ENCODE measurements around the gene ARMH3. TPM values are rescaled to one million over a fixed set of nuclear protein-coding genes. Genes with fewer than 3 reads are reported as not detected.

ARMH3 gene
- total RNA-seq, 1 experiment from 2014 or later: 30.6 TPM

- no peak overlapping the region for H3K27ac ChIP-seq (ENCODE audit: low read length)
- in situ Hi-C loops (cut with HindIII; ENCODE audit: low pct_unique_long_range_greater_than_20kb, low sequenced_read_pairs) (no loop called here), intact Hi-C loops (cut with micrococcal nuclease; ENCODE audit: unreplicated experiment) (no loop called here)
- no peaks in the 10 kb centered on the region for H3K27me3 ChIP-seq (ENCODE audit: control insufficient read depth, insufficient read depth, low read length)
- DNase-seq (ENCODE audit: low read depth, low spot score) (no peak), ATAC-seq (no peak)
- TF ChIP-seq SIN3A (IDR thresholded peaks at IDR 0.05; ENCODE audit: borderline replicate concordance, insufficient read depth, low read depth, low read length): no peak
- BruUV-seq (replicated peaks): no TSS peak
- H3K4me1 ChIP-seq (ENCODE audit: control insufficient read depth, insufficient read depth, low read length): no peaks in the 10 kb centered on the region
- no peaks in the 10 kb centered on the region for H3K36me3 ChIP-seq (ENCODE audit: control insufficient read depth, insufficient read depth, low read length)
- no peak overlapping the region for H3K4me3 ChIP-seq (ENCODE audit: low read depth in 2 of 2, low read length in 2 of 2)
- ChIA-PET CTCF (no interaction called here), POLR2A (no interaction called here)
- no peaks in the 10 kb centered on the region for H3K9me3 ChIP-seq (ENCODE audit: control insufficient read depth, insufficient read depth, low read depth, low read length)
These were observed 181.7 kb downstream of the ARMH3 start for GRCh38 chr10:101874252-101874651.

- Histone ChIP-seq H3K9me3 (ENCODE audit: control insufficient read depth, insufficient read depth, low read depth, low read length) (no peaks in the 10 kb centered on the region), H3K27me3 (ENCODE audit: control insufficient read depth, insufficient read depth, low read length) (no peaks in the 10 kb centered on the region), H3K27ac (ENCODE audit: low read length) (no peak overlapping the region), H3K4me1 (ENCODE audit: control insufficient read depth, insufficient read depth, low read length) (no peaks in the 10 kb centered on the region), H3K4me3 (ENCODE audit: low read depth in 2 of 2, low read length in 2 of 2) (no peak overlapping the region), H3K36me3 (ENCODE audit: control insufficient read depth, insufficient read depth, low read length) (no peaks in the 10 kb centered on the region)
- no peak for ATAC-seq
- BruUV-seq (replicated peaks): no TSS peak
- intact Hi-C loops (cut with micrococcal nuclease; ENCODE audit: unreplicated experiment) (no loop called here), in situ Hi-C loops (cut with HindIII; ENCODE audit: low pct_unique_long_range_greater_than_20kb, low sequenced_read_pairs) (no loop called here)
- ChIA-PET CTCF (no interaction called here), POLR2A (no interaction called here)
- no peak for TF ChIP-seq TCF7L2 (IDR thresholded peaks at IDR 0.05; ENCODE audit: low read depth, low read length)
- TF ChIP-seq SIN3A (IDR thresholded peaks at IDR 0.05; ENCODE audit: borderline replicate concordance, insufficient read depth, low read depth, low read length): no peak
- no peak for TF ChIP-seq POLR2AphosphoS5 (IDR thresholded peaks at IDR 0.05; ENCODE audit: low read depth, low read length)
- TF ChIP-seq REST (IDR thresholded peaks at IDR 0.05; ENCODE audit: insufficient read depth in 1 of 2, low read depth in 2 of 2, low read length in 1 of 2): no peak
- no peak for TF ChIP-seq CTCF (IDR thresholded peaks at IDR 0.05)
- no peak for DNase-seq (ENCODE audit: low read depth, low spot score)
These were observed 188.0 kb downstream of the ARMH3 start for GRCh38 chr10:101867931-101868330.

- no peak for DNase-seq (ENCODE audit: low read depth, low spot score)
- Histone ChIP-seq H3K27ac (ENCODE audit: low read length) (no peak overlapping the region), H3K9me3 (ENCODE audit: control insufficient read depth, insufficient read depth, low read depth, low read length) (peaks cover 7% of the 10 kb centered on the region; the same call in 1 of the 2 replicates), H3K27me3 (ENCODE audit: control insufficient read depth, insufficient read depth, low read length) (no peaks in the 10 kb centered on the region), H3K36me3 (ENCODE audit: control insufficient read depth, insufficient read depth, low read length) (no peaks in the 10 kb centered on the region), H3K4me3 (ENCODE audit: low read depth in 2 of 2, low read length in 2 of 2) (no peak overlapping the region), H3K4me1 (ENCODE audit: control insufficient read depth, insufficient read depth, low read length) (no peaks in the 10 kb centered on the region)
- no peak for TF ChIP-seq POLR2AphosphoS5 (IDR thresholded peaks at IDR 0.05; ENCODE audit: low read depth, low read length)
- TF ChIP-seq REST (IDR thresholded peaks at IDR 0.05; ENCODE audit: insufficient read depth in 1 of 2, low read depth in 2 of 2, low read length in 1 of 2): no peak
- no peak for TF ChIP-seq TCF7L2 (IDR thresholded peaks at IDR 0.05; ENCODE audit: low read depth, low read length)
- TF ChIP-seq SIN3A (IDR thresholded peaks at IDR 0.05; ENCODE audit: borderline replicate concordance, insufficient read depth, low read depth, low read length): no peak
- TF ChIP-seq CTCF (IDR thresholded peaks at IDR 0.05): no peak
- intact Hi-C loops (cut with micrococcal nuclease; ENCODE audit: unreplicated experiment): no loop called here
- in situ Hi-C loops (cut with HindIII; ENCODE audit: low pct_unique_long_range_greater_than_20kb, low sequenced_read_pairs): no loop called here
- no TSS peak for BruUV-seq (replicated peaks)
- ChIA-PET POLR2A (no interaction called here), CTCF (no interaction called here)
- no peak for ATAC-seq
These were observed 196.4 kb downstream of the ARMH3 start for GRCh38 chr10:101859530-101859929.

Data from Panc1 (cell line).